ENCODE data around the gene ELAVL1.
"Not testable (repeated sequence)": the region's sequence is repeated elsewhere in the genome, so short reads cannot be mapped to it uniquely, and the experiment has no call there.

The ELAVL1 gene

DNA sequence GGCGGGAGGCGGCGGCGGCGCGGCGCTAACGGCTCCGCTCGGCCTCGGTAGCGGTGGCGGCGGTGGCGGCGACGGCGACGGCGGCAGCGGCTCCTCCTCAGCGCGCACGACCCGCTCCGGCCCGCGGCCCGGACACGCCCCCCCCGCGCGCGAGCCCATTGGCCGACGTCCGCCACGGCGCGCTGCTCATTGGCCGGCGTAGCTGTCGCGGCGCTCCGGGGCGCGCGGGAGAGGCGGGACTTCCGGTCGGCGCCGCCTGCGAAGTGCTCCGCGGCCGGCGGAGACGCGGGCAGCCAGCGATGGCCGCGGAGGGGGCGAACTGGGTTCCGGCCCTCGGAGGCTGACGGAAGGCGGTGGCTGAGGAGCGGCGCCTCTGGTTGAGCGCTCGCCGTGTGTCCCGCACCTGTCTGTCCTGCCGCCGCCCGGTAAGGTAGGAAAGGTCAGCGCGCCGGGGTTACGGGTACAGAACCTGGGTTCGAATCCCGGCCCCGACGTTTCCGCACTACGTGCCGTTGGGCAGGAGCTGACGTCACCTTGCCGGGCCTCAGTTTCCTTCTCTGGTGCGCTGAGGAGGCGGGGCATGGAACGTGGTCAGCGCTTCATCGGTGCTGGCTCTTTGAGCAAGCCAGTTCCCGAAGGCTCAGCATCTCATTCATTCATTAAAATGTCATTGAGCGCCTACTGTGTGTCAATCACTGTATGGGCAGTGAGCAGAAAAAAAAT is at the start of gene ELAVL1:
ELAVL1 (minus strand) TSS at position 108 of the 723 bp plus-strand sequence. CDS start 13,826 bp downstream, outside the sequence.
- DNase-seq (ENCODE audit: low spot score): peak; percentile 97

DNA sequence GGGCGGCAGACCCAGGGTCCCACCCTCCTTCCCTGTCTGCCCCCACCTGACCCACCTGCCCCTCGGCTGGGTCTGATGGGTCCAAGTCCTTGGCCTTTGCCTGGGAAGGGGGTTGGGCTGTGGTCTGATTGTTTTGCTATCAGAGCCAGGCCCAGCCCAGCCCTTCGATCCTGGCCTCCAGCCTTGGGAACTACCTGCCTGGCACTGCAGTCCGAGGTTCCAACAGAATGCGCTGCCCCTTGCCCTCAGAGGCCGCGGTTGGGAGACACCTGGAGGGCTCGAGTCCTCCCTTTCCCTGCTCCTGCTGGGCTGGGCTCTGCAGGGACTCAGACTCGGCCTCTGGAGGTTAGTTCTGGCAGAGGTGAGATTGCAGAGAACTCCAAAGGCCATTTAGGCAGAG is 48.7 kb upstream of the ELAVL1 start:
- no peak for DNase-seq (ENCODE audit: low spot score)

GRCh38 chr19:8052464-8052859 is 47.0 kb upstream of the ELAVL1 start, which contains the start of gene CCL25:
CCL25 (plus strand) TSS chr19:8052760; CDS start chr19:8053050, 290 bp downstream.
- DNase-seq (ENCODE audit: low spot score): no peak

GRCh38 chr19:8050274-8051096 is 45.0 kb upstream of the ELAVL1 start:
- DNase-seq (ENCODE audit: low spot score): peak; percentile 18

GRCh38 chr19:8046569-8047165 is 41.2 kb upstream of the ELAVL1 start:
- no peak for DNase-seq (ENCODE audit: low spot score)

DNA sequence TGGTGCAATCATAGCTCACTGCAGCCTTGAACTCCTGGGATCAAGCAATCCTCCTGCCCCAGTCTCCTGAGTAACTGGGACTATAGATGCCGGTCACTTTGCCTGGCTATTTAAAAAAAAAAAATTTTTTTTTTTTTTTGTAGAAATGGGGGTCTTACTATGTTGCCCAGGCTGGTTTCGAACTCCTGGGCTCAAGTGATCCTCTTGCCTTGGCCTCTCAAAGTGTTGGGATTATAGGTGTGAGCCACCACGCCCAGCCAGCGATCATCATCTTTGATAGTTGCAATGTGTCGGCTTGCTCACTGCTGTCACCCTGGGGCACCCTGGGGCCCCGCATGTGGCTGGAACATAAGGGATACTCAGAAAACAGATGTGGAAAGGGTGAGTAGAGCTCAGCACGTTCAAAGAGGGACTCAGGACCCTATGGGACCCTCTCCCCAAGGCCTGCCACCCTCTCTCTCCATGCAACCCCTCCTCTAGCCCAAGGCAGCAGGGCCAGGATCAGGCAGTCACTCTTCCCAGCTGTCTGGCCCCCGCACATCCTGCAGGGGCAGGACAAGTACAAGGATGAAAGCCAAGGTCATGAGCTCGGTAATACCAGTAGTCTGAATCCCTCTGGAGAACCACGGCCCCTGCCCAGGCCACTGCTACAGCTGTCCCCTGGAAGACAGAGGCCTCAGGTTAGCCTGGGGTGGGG is 40.6 kb upstream of the ELAVL1 start:
- no peak for DNase-seq (ENCODE audit: low spot score)

GRCh38 chr19:8044018-8044417 is 38.6 kb upstream of the ELAVL1 start:
- no peak for DNase-seq (ENCODE audit: low spot score)

GRCh38 chr19:8042900-8043299 is 37.5 kb upstream of the ELAVL1 start:
- no peak for DNase-seq (ENCODE audit: low spot score)

GRCh38 chr19:8041531-8041931 is 36.1 kb upstream of the ELAVL1 start:
- no peak for DNase-seq (ENCODE audit: low spot score)

DNA sequence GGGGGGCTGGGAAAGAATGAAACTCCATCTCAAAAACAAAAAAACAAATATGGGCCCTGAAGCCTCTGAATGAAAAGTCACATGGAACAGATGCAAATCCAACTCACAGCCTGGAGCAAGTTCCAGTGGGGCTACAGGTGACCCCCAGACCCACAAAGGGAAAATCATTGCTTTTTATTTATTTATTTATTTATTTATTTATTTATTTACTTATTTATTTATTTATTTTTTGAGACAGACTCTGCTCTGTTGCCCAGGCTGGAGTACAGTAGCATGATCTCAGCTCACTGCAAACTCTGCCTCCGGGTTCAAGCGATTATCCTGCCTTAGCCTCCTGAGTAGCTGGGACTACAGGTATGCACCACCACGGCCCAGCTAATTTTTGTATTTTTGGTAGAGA is 33.8 kb upstream of the ELAVL1 start:
- DNase-seq (ENCODE audit: low spot score): no peak

GRCh38 chr19:8038815-8039214 is 33.4 kb upstream of the ELAVL1 start:
- DNase-seq (ENCODE audit: low spot score): no peak

DNA sequence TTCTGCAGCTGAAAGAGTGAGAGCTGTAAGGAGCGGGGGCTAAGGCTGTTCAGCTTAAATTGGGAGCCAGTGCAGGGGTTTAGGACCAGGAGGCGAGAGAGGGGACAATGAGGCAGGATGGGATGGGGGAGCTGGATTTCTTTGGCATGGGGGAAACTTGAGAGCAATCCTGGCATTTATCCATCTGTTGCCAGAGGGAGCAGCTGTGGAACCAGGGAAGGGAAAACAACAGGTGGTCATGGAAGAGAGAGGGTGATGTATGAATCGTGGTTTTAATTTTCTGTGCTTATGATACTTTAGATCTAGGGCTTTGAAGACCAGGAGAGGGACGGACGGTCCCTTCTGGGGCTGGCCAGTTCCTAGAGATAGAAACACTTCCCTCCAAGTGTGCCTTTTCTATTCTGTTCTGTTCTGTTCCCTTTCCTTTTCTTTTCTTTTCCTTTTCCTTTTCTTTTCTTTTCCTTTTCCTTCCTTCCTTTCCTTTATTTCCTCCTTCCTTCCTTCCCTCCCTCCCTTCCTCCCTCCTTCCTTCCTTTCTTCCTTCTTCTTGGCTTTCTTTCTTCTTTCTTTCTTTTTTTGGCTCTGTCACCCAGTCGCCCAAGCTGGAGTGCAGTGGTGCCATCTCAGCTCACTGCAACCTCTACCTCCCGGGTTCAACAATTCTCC is 31.1 kb upstream of the ELAVL1 start:
- DNase-seq (ENCODE audit: low spot score): no peak

- DNase-seq (ENCODE audit: low spot score): no peak
Observed at GRCh38 chr19:8034178-8034525, 28.7 kb upstream of the ELAVL1 start.

DNA sequence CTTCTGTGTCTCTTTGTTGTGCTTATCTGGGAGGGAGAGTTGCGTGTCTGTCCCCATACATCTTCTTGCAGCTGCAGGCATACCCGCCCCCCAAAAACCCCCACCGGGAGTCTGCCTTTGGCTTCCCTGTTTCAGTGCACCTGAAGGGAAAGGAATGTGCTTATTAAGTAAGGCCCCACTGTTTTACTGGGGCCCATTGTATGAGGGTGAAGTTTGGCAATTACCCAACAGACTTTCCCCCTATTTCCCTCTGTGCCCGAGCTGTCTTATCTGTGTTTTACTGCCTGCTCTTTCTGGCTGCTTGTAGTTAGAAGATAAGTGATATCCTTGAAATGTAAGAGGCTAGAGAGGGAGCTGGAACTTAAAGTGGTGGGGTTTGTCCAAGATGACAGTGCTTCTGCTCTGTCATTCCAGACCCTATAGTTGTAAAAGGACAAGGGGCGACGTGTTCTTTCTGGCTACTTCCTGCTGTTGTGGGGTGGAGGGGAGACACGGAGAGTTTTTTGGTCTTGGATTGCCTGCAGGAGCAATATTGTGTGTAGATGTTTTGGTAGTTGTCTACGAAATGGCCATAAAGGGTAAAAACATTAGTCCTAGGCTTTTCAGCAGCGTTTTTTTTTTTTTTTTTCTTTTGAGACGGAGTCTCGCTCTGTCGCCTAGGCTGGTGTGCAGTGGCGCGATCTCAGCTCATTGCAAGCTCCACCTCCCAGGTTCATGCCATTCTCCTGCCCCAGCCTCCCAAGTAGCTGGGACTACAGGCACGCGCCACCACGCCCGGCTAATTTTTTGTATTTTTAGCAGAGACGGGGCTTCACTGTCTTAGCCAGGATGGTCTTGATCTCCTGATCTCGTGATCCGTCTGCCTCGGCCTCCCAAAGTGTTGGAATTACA is 28.1 kb upstream of the ELAVL1 start:
- not testable (repeated sequence) for DNase-seq (ENCODE audit: low spot score)

- DNase-seq (ENCODE audit: low spot score): no peak
Observed at GRCh38 chr19:8030960-8031359, 25.5 kb upstream of the ELAVL1 start.

DNA sequence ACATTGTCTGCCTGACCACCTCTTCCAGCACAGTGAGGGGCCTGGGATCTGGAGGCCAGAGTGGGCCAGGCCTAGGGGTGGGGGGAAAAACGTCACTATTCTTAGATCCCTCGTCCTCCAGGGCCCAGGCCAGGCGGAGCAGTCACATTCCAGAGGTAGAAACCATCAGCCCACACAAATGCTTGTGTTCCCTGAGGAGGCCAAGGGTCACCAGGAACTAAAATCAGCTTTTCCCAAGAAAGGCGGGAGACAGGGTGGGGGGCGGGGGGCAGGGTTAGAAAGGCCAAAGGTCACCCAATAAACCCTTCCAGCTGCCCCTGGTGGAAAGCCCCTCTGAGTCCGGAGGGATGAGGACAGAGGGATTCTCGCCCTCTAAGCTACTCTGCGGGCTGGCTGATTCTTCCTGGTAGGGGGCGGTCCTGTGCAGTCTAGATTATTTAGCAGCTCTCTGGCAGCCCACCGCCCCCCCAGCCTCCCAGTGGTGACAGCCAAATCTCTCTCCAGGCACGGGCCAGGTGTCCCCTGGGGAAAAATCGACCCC is 23.6 kb upstream of the ELAVL1 start:
- no peak for DNase-seq (ENCODE audit: low spot score)

GRCh38 chr19:8025316-8025715 is 19.9 kb upstream of the ELAVL1 start:
- no peak for DNase-seq (ENCODE audit: low spot score)

- DNase-seq (ENCODE audit: low spot score): not testable (repeated sequence)
Observed at GRCh38 chr19:8024256-8024655, 18.8 kb upstream of the ELAVL1 start.

- no peak for DNase-seq (ENCODE audit: low spot score)
Observed at GRCh38 chr19:8023371-8023770, 17.9 kb upstream of the ELAVL1 start.

- DNase-seq (ENCODE audit: low spot score): no peak
Observed at GRCh38 chr19:8022275-8022674, 16.8 kb upstream of the ELAVL1 start.

Data from AG08395 (cell line).